GM19025 (cell line): ENCODE data around the gene FERMT2.

ENCODE experiments used
- ATAC-seq: cut with Tn5 transposase; IDR thresholded peaks from one replicate; pipeline ENCODE4 v1.9.1; 2021; ENCODE audit warnings: mild to moderate bottlenecking, low read depth, moderate library complexity; ENCODE audit not compliant: unreplicated experiment

Gene FERMT2, protein sequence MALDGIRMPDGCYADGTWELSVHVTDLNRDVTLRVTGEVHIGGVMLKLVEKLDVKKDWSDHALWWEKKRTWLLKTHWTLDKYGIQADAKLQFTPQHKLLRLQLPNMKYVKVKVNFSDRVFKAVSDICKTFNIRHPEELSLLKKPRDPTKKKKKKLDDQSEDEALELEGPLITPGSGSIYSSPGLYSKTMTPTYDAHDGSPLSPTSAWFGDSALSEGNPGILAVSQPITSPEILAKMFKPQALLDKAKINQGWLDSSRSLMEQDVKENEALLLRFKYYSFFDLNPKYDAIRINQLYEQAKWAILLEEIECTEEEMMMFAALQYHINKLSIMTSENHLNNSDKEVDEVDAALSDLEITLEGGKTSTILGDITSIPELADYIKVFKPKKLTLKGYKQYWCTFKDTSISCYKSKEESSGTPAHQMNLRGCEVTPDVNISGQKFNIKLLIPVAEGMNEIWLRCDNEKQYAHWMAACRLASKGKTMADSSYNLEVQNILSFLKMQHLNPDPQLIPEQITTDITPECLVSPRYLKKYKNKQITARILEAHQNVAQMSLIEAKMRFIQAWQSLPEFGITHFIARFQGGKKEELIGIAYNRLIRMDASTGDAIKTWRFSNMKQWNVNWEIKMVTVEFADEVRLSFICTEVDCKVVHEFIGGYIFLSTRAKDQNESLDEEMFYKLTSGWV

DNA sequence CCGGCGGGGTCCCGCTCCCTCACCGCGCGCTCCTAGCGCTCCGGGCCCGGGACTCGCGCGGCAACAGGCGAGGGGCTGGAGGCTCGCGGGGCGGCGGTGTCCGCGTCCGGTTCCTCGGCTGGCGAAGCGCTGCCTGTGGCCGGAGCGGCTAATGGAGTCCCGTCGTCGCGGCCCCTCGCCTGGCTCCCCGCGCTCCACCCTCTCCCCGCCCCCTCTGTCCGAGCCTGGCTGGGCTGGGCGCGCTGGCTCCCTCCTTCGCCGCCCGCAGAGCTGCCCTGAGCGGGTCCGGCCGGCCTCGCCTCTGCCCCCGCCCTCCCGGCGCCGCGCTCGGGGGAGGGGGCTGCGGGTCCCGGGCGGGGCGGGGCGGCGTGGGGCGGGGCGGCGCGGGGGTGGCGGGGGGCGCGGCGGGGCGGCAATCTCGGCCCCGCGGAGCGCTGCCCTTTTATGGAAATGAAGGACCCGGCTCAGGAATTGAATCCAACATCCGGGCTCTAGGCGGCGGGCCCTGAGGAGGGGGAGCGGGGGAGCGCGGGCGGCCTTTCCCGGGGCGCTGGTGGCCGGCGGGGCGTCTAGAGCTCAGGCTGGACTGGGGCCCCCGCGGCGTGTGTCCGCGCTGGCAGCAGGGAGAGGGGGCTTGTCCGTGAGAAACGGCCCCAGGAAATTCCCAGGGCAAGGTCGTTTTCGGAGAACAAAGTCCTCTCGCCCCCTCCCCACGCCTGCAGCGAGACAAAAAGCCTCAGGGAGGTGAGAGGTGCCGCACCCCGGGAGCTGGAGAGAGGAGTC, at the start of gene FERMT2:
Gene FERMT2, minus strand, starts transcription at position 153 of the 783 bp plus-strand sequence. CDS start 482 bp downstream, outside the sequence.
- peak; percentile 65 for ATAC-seq

DNA sequence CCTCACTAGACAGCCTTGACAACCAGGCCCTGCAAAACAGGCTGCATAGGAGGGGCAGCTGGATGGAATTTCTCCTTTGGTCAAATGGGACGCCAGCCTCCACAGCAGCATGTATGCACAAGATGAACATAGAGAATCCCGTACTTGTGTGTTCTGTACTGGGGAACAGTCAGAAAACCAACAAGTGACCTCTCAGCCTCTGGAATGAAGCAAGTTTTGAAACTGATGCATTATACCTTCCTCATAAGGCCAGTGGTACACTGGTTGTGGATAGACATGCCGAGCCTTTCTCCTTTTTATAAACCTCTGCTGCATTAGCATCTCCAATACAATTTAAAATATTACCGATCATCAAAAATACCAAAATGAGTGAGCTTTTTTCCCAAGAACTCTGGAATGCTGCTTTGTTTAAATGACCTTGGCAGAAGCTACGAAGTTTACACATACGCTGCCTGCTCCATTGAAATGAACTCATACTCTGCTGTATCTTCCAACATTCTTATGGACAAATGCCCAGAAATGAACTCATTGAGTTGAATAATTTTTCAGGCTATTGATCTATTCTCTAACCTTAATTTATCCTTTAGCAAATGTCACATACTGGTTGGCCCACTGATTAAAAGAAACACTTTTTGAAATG, 47.6 kb upstream of the FERMT2 start:
- no peak for ATAC-seq

DNA sequence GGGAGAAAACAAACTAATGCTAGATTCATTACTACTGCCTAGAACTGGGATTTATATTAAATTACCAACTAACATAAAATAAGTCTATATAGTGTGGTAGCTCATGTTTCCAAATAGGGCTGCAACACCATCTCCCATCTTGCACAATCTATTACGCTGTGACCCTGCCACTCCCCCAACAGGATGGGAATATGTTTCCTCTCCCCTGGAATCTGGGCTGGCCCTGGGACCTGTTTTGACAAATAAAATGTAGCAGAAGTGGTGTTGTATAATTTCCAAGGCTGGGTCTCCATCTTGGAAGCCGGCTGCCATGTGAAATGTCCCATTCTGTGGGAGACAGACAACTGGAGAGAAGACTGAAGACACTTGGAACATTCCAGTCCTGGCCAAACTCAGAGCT, 45.6 kb upstream of the FERMT2 start:
- no peak for ATAC-seq

DNA sequence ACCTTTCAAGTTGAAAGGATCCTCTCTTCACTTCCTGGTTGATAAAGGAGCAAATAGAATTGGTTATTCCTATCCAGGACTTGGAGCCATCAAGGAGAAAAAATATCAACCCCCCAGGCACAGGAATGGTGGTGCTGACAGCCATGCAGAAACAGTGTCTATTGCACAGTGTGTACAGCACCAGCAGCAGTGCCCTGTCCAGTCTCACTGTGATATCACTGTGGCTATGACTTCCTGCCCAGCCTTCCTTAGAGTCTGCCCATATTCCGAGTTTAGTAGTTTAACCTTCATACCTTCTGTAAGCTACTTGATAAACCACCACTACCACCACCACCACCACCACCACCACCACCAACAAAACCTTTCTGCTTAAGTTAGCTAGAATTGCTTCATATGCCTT, 45.1 kb upstream of the FERMT2 start:
- no peak for ATAC-seq

DNA sequence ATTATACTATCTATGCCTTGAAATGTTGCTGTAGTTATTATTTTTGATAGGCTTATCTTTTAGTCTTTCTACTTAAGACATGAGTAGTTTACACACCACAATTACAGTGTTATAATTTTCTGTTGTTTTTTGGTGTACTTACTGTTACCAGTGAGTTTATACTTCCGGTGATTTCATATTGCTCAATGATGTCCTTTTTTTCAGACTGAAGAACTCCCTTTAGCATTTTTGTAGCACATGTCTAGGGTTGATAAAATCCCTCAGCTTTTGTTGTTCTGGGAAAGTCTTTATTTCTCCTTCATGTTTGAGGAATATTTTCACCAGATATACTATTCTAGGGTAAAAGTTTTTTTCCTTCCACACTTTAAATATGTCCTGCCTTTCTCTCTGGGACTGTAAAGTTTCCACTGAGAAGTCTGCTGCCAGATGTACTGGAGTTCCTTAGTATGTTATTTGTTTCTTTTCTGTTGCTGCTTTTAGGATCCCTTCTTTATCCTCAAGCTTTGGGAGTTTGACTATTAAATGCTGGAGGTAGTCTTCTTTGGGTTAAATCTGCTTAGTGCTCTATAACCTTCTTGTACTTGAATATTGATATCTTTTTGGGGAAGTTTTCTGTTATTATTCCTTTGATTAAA, 41.5 kb upstream of the FERMT2 start:
- ATAC-seq, result no peak

DNA sequence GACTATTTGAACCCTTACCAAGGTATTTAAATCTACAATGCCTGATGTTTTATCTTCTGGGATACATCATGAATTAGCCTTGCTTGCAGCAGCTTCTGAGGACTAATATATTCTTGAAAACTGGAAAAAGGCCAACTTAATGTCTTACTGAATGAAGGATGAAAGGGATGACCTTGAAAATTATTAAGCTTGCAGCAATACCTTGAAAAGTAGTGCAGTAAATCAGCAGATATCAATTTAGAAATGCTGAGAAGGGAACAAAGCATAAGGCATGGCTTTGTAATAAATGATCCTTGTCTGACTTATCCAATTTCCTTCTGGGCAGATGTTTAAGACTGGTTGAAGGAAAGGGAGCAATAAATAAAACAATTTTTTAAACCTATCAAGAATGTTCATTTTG, 37.3 kb upstream of the FERMT2 start:
- no peak for ATAC-seq

- no peak for ATAC-seq
These were observed 36.7 kb upstream of the FERMT2 start for GRCh38 chr14:52987514-52987913.

DNA sequence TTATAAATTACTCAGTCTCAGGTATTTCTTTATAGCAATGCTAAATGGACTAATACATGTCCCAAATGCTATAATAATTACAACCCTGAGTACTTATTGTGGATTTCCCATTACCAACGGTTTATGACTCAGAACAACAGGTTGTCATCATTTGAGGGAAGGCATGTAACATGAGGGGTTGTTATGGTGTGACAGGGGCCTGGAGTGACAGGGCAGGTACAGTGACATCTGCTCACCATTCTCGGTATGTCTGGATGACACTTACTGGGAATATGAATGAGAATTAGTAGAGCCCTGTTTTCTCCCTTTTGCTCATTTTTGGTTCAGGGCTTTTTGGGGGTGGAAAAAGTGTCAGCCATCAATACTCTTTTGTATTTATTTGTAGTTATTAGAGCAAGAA, 36.2 kb upstream of the FERMT2 start:
- ATAC-seq, result no peak

GRCh38 chr14:52977798-52978197, 26.9 kb upstream of the FERMT2 start:
- no peak for ATAC-seq

DNA sequence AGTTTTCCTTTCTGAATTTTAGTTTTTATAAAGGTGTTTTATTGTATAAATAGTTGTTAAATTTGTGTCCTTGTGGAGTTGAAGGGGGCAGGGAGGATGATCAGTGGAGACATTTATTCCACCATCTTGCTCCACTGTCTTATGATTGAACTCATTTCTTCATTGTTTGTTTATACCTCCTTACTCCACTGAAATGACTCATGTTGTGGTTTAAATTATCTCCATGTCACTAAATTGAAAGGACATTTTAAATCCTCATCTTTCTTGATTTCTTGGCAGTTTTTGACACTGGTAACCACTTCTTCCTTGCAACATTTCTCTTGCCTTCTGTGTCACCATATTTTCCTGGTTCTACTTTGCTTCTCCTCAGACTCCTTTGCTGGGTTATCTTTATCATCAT, 23.6 kb upstream of the FERMT2 start:
- ATAC-seq, result no peak

- ATAC-seq, result no peak
These were observed 10.3 kb upstream of the FERMT2 start for GRCh38 chr14:52961060-52961639.

- ATAC-seq, result no peak
These were observed 9.8 kb upstream of the FERMT2 start for GRCh38 chr14:52960627-52961026.

GRCh38 chr14:52954346-52955214, 3.7 kb upstream of the FERMT2 start:
- ATAC-seq, result no peak

DNA sequence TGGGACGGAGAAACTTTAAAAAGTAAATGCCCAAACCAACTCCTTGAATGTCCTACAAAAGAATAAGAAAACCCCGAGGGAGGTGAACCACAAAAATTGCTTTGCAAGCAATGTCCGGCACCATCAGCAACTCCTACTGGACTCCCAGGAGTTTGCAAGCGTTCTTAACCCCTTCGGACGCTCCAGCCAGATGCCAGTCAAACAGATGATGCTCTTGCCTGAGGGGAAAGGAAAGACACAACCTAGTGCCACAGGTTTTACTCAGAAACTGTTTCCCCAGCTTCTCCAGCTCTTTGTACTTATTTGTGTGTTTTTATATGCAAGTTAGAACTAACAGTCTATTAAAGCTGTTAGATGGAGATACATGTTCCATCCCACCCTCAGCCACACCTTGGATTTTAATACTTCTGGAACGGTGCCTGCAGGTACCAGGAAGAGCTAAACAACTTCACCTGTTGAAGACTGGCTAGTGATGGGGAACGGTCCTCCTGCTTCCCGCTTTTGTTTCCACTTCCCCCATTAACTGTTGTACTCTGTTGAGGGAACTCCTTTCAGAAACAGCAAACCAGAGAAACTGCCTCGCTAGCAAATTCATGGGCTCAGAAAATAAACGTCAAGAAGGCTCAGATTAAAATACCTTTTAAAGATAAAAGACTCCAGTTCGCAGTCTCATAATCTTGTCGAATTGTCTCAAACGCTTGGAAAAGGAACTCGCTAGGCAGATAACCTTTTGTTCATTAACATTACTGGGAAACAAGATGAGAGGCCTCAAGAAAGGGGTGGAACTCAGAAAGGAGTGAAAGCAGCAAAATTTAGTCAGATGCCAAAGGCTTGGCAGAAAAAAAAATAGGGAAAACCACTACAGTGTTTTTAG, 1.1 kb upstream of the FERMT2 start:
- ATAC-seq, result no peak

GRCh38 chr14:52950410-52950897, 396 bp downstream of the FERMT2 start:
- ATAC-seq, result peak; percentile 39

GRCh38 chr14:52949711-52950409, 990 bp downstream of the FERMT2 start:
- ATAC-seq, result no peak

DNA sequence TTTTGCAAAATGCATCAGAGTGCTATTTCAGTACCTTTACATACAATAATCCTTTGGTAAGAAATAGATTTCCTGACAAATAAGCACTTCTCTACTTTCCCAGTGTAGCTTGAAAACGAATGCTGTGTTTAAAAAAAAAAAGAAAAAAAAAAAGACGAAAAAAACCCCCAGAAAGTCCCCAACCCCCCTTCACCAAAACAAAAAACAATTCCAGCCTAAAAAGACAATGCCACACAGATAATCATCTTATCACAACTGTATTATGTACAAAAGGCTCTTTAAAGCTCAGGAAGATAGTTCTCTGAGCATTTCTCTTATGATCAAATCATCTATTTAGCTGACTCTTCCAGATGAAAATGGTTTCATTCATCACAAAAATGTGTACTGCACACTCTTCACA, 1.6 kb downstream of the FERMT2 start:
- no peak for ATAC-seq
